ENCODE data around the gene ABCC8.

- TF ChIP-seq CTCF (IDR thresholded peaks at IDR 0.05; ENCODE audit: poor library complexity): no peak
- TF ChIP-seq EZH2phosphoT487 (IDR thresholded peaks at IDR 0.05; ENCODE audit: low read depth, severe bottlenecking, unreplicated experiment): no peak
- no peak for TF ChIP-seq EZH2 (IDR thresholded peaks at IDR 0.05; ENCODE audit: borderline replicate concordance)
Measured at GRCh38 chr11:17496406-17496805, 19.8 kb upstream of the ABCC8 start.

Data from hepatocyte (in vitro differentiated cells).